Activated naive CD8-positive, alpha-beta T cell treated with anti-CD3 and anti-CD28 coated beads for 36 hours (primary cell): Measurements from ENCODE around the gene MPP3. TPM values are rescaled to one million over a fixed set of nuclear protein-coding genes. Genes with fewer than 3 reads are reported as not detected.

Experiments
- DNase-seq: peaks from one replicate; pipeline ENCODE4 v3.0.0; 2021
- H3K27ac Mint-ChIP-seq: one replicate; pipeline ENCODE4 v1.8.0; 2022; ENCODE audit warnings: mild to moderate bottlenecking, moderate library complexity, mixed read lengths
- H3K27me3 Mint-ChIP-seq: one replicate; pipeline ENCODE4 v1.8.0; 2022; ENCODE audit warnings: mild to moderate bottlenecking, mixed read lengths
- H3K36me3 Mint-ChIP-seq: one replicate; pipeline ENCODE4 v1.8.0; 2021; ENCODE audit warnings: mild to moderate bottlenecking, mixed read lengths
- H3K4me1 Mint-ChIP-seq: one replicate; pipeline ENCODE4 v1.8.0; 2021; ENCODE audit warnings: mixed read lengths
- H3K4me3 Mint-ChIP-seq: one replicate; pipeline ENCODE4 v1.8.0; 2022; ENCODE audit warnings: mild to moderate bottlenecking, moderate library complexity, mixed read lengths
- H3K9me3 Mint-ChIP-seq: one replicate; pipeline ENCODE4 v1.8.0; 2022; ENCODE audit warnings: mixed read lengths
- total RNA-seq, 2 experiments: library from RNA; stranded (reverse); gene quantifications; one replicate each; pipeline ENCODE4 v1.2.3, GENCODE V29; 2021

Gene MPP3
- total RNA-seq, 2 experiments from 2014 or later = 0.80 to 1.1 TPM

DNA sequence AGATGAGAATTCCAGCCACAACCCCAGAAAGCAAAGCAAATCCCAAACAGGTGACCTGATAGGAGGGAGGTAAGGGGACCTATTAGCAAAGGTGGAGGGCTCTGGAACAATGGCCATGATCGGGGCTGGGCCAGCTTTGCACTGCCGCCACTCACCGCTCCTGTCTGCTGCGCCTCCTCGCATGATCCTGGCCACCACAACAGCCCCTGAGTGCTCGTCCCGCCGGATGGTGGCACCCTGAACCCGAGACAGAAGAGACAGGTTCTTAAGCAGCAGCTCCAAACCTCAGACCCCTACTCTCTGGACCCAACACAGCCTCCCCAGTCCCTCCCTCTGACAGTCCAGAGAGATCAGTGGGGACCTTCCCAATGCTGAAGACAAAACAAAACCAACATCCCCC, 5.3 kb downstream of the MPP3 start:
- H3K27me3 Mint-ChIP-seq = peaks cover 19% of the 10 kb centered on the region
- H3K27ac Mint-ChIP-seq = no peak overlapping the region
- no peaks in the 10 kb centered on the region for H3K9me3 Mint-ChIP-seq
- H3K4me1 Mint-ChIP-seq = peaks cover 6% of the 10 kb centered on the region
- no peak for DNase-seq
- no peaks in the 10 kb centered on the region for H3K36me3 Mint-ChIP-seq
- no peak overlapping the region for H3K4me3 Mint-ChIP-seq

GRCh38 chr17:43826206-43826605, 6.7 kb downstream of the MPP3 start:
- Mint-ChIP-seq H3K36me3 (no peaks in the 10 kb centered on the region), H3K27me3 (peaks cover 7% of the 10 kb centered on the region)

GRCh38 chr17:43825567-43825966, 7.4 kb downstream of the MPP3 start:
- Mint-ChIP-seq H3K9me3 (no peaks in the 10 kb centered on the region), H3K36me3 (no peaks in the 10 kb centered on the region), H3K4me1 (peaks cover 2% of the 10 kb centered on the region), H3K27ac (no peak overlapping the region), H3K27me3 (peaks cover under 1% of the 10 kb centered on the region), H3K4me3 (no peak overlapping the region)
- no peak for DNase-seq

More at GRCh38 chr17:43826206-43826605, 6.7 kb downstream of the MPP3 start:
- Mint-ChIP-seq H3K27ac (no peak overlapping the region), H3K4me3 (no peak overlapping the region), H3K4me1 (peaks cover 6% of the 10 kb centered on the region), H3K9me3 (no peaks in the 10 kb centered on the region)
- DNase-seq = no peak

DNA sequence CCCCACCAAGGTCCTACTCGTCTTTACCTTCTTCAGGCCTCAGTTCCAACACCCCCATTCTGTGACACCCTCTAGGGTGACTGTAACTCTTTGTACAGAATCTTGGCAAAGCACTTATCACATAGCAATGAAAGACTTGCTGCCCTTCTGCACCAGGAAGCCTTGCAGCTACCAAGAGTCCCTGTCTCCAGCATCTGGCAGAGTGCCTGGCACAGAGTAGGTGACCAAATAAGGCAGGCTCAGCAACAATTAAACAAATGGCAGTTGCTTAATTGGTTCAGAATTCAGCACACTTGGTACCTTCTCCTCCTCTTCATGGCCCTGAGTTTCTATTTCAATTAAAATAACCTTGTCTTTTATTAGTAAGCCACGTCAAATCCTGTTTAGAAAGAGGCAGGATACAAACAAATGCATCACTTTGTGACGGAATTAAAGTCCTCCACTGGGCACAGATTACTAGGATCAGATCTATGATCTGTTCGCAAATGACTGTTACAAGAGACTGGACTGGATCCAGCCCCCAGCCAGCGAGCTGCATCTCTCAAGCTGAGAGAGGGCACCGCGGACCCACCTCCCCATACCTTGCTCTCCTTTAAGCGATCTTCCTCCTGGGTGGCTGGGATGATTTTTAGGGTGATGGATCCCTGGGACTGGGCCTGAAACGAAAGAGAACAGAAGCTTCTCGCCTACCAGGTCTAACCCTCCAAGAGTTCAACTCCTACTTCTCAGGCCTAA, 9.4 kb downstream of the MPP3 start:
- no peak overlapping the region for H3K4me3 Mint-ChIP-seq
- no peaks in the 10 kb centered on the region for H3K27me3 Mint-ChIP-seq
- no peaks in the 10 kb centered on the region for H3K4me1 Mint-ChIP-seq
- no peaks in the 10 kb centered on the region for H3K36me3 Mint-ChIP-seq
- no peak for DNase-seq
- H3K27ac Mint-ChIP-seq = no peak overlapping the region
- H3K9me3 Mint-ChIP-seq = no peaks in the 10 kb centered on the region

DNA sequence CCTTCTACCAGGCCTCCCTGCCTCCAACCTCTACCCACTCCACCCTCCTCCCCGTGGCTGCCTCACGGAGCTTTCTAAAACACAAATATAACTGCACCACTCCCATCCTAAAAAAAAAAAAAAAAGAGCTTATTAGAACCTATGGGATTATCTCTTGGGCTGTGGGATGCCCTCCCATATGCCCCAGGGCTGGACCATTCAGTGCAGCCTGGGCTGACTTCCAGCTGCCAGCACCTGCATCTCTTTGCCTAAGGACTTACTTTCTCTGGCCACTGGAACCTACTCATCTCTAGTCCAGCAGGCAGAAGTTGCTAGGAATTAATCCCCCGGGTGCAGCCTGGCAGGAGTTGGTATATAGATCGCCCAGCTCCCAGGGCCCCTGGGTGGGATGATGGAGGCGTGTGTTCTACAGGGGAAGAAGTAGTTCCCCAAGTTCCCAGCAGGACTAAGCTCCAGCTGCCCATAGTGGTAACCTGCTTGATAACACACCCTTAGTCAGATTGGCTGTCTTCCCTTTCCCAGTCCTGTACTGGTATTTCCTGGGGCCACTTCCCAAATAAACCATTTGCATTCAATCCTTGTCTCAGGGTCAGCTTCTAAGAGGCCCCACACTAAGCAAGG, 10.3 kb downstream of the MPP3 start:
- DNase-seq = no peak
- H3K27me3 Mint-ChIP-seq = no peaks in the 10 kb centered on the region
- H3K36me3 Mint-ChIP-seq = no peaks in the 10 kb centered on the region

DNA sequence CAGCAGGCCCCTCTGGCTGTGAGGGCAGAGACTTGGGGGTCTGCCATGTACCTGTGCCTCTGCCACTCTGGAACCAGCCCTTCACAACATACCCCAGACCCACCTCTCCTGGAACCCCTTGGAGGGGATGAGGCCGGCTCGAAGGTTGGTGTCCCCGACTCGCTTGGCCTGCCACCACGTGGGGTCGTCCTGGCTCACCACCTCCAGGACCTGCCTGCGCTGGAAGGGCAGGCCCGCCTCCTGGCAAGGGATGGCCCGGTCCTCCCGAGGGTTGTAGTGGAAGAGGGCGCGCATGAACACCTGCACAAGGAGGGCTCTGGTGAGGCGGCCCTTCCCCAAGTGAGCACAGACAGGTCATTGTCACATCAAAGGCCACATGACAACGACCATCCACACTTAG, 12.2 kb downstream of the MPP3 start:
- Mint-ChIP-seq H3K27ac (no peak overlapping the region), H3K9me3 (no peaks in the 10 kb centered on the region), H3K4me3 (no peak overlapping the region), H3K36me3 (no peaks in the 10 kb centered on the region), H3K4me1 (no peaks in the 10 kb centered on the region), H3K27me3 (no peaks in the 10 kb centered on the region)
- DNase-seq = no peak

More for the DNA sequence above, 10.3 kb downstream of the MPP3 start:
- Mint-ChIP-seq H3K9me3 (no peaks in the 10 kb centered on the region), H3K27ac (no peak overlapping the region), H3K4me3 (no peak overlapping the region), H3K4me1 (no peaks in the 10 kb centered on the region)

DNA sequence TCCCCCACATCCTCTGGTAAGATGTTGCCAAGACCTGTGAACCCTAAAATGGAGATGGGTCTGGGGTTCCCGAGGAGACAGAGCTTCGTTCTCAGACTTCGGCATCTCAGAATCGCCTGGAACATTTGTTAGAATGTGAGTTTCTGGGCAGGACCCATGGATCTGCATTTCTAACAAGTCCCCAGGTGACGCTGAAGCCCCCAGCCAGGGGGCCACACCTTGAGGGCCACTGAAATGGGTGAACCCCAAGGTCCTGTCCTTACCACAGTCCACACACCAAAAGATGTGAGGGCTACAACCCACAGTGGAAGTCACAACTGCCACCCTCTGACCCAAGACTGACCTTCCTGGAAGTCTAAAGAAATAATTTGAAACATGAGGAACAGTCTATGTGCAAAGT, 14.0 kb downstream of the MPP3 start:
- Mint-ChIP-seq H3K4me3 (no peak overlapping the region), H3K27ac (no peak overlapping the region), H3K36me3 (no peaks in the 10 kb centered on the region), H3K27me3 (no peaks in the 10 kb centered on the region), H3K9me3 (no peaks in the 10 kb centered on the region), H3K4me1 (no peaks in the 10 kb centered on the region)
- no peak for DNase-seq

- no peak overlapping the region for H3K4me3 Mint-ChIP-seq
- H3K27me3 Mint-ChIP-seq = no peaks in the 10 kb centered on the region
- DNase-seq = no peak
- H3K27ac Mint-ChIP-seq = no peak overlapping the region
- H3K9me3 Mint-ChIP-seq = no peaks in the 10 kb centered on the region
- H3K36me3 Mint-ChIP-seq = no peaks in the 10 kb centered on the region
- H3K4me1 Mint-ChIP-seq = no peaks in the 10 kb centered on the region
These were observed 15.1 kb downstream of the MPP3 start for GRCh38 chr17:43817826-43818225.

DNA sequence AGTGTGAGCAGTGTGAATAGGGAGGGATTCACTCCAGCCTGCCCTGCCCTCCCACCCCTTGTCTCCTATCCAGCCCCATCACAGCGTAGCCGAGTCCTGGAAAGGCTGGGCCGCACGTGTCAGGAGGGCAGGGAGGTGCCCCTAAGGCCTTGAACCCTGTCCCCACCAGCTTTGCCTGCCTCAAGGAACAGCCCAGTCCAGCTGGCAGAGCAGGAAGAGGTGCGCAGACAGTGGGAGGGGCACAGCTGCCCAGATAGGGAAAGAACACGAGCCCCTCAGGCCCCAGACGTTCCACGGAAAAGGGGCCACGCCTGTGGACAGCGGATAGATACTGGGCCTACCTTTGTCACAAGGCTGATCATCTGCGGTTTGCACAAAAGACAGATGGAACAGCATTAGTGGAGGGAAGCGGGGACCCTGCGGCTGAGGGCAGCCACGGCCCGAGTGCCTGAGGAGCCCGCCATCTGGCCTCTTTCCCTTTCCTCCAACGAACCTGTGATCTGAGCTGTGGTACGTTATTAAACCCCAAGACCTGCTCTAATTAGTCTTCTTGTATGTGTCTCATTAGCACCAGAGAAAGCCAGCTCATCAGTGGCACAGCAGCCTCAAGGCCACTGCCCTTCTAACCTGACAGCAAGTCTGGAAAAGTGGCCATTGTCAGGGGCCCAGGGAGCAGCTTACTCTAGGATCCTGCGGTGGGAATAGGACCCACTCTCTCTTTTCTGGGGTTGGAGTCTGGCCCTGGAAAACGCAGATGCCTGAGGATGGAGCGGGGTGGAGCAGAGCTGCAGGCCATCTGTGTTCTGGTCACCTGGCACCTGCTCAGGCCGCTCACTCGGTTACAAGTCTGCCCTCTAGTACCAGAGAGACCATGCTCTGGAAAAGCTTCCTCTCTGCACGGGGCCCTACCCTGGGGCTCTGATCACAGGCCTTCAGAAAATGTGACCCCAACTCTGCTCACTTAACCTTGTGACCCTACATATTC, 16.3 kb downstream of the MPP3 start:
- DNase-seq = no peak
- Mint-ChIP-seq H3K4me3 (no peak overlapping the region), H3K4me1 (no peaks in the 10 kb centered on the region), H3K27me3 (peaks cover 1% of the 10 kb centered on the region), H3K36me3 (no peaks in the 10 kb centered on the region), H3K9me3 (no peaks in the 10 kb centered on the region), H3K27ac (no peak overlapping the region)

DNA sequence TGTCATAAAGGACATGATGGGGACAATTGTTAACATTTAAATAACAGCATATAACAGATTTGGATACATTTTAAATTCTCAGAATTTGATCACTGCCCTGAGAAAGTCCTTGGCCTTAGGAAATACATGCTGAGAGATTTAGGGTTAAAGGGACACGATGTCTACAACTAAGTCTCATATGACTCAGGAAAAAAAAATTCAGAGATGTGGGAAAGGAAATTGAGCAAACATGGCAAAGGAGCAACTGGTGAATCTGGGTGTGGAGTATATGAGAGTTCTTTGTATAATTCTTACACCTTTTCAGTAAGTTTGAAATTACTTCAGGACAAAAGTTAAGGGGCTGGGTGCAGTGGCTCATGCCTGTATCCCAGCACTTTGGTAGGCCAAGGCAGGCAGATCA, 18.2 kb downstream of the MPP3 start:
- H3K36me3 Mint-ChIP-seq = no peaks in the 10 kb centered on the region
- H3K4me3 Mint-ChIP-seq = no peak overlapping the region
- no peaks in the 10 kb centered on the region for H3K9me3 Mint-ChIP-seq
- H3K27ac Mint-ChIP-seq = no peak overlapping the region
- peaks cover 9% of the 10 kb centered on the region for H3K27me3 Mint-ChIP-seq
- no peaks in the 10 kb centered on the region for H3K4me1 Mint-ChIP-seq
- no peak for DNase-seq

DNA sequence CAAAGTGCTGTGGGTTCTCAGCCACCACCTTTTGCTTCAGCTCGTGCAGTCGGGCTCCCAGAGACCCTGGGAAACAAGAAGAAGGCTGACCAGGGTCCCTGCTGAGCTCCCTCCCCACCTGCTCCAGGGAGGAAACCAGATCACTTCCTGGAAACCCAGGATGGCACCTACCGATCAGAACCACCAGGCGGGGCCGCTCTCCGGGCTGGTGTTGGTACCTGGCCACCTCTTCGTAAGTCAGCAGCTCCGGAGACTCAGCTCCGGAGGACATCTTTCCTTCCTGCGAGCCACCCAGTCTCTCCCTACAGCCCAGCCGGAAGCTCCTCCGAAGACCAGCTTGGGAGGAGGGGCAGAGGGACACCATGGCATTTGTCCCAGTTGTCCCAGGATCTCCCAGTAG, 18.9 kb downstream of the MPP3 start:
- H3K36me3 Mint-ChIP-seq = no peaks in the 10 kb centered on the region
- DNase-seq = no peak
- H3K27ac Mint-ChIP-seq = no peak overlapping the region
- H3K4me1 Mint-ChIP-seq = no peaks in the 10 kb centered on the region
- no peaks in the 10 kb centered on the region for H3K9me3 Mint-ChIP-seq
- H3K4me3 Mint-ChIP-seq = no peak overlapping the region
- peaks cover 14% of the 10 kb centered on the region for H3K27me3 Mint-ChIP-seq

DNA sequence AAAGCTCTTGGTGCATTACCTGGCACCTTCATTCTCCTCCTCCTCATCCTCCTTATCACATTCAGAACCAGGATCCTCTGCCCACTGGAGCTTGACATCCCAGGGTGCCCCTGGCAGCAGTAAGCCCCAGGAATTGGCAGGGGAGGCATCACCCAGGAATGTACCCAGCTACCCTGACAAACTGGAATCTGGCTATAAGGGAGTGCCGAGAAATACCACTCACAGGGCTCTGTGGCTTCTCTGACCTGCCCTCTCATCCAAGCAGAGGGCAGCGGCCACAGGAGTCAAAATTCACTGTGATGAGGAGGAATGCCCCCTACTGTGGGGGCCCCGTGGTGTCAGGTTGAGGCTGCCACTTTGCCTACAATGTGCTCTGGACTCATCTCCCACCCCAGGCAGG, 19.6 kb downstream of the MPP3 start:
- H3K9me3 Mint-ChIP-seq = no peaks in the 10 kb centered on the region
- no peak for DNase-seq
- no peak overlapping the region for H3K4me3 Mint-ChIP-seq
- H3K27ac Mint-ChIP-seq = no peak overlapping the region
- no peaks in the 10 kb centered on the region for H3K4me1 Mint-ChIP-seq
- H3K27me3 Mint-ChIP-seq = peaks cover 14% of the 10 kb centered on the region
- no peaks in the 10 kb centered on the region for H3K36me3 Mint-ChIP-seq

DNA sequence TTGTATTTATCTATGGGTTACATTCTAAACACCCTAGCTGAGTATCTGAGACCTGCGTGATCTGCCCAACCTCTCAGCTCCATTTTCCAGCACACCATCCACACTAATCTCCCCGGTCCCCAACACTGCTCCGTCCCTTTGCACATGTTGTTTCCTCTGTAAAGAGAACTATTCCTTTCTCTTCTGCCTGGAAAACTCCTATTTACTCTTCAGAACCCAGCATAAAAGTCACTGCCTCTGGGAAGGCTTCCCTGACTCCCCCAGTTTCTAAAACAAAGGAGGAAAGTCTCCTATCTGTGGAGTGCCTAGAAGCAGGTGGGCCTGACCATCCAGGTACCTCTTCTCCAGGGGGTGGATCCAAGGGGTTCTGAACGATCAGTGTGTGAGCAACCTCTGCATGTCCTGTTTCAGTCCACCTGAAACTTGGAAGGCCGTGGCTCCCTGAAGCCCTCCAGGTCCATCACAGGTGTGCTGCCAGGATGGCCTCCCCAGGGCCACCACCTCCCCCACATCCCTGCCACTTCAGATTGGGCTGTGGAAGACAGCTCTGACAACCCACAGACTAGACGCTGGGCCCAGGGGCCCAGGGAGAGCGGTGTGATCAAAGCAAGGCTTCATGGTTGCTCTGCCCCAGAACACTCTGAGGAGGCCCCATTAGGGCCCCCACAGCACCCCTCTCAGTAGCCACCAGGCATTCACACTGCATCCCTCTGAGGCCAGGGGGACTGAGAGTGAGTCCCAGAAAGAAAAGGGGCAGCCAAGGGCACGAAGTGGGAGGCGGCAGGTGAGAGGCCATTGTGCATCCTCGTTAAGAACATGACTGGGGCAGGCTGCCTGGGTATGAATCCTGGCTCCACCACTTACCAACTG, 20.3 kb downstream of the MPP3 start:
- Mint-ChIP-seq H3K27me3 (peaks cover 14% of the 10 kb centered on the region), H3K9me3 (no peaks in the 10 kb centered on the region), H3K4me1 (no peaks in the 10 kb centered on the region), H3K4me3 (no peak overlapping the region), H3K27ac (no peak overlapping the region), H3K36me3 (no peaks in the 10 kb centered on the region)
- DNase-seq = no peak

GRCh38 chr17:43810823-43811222, 22.1 kb downstream of the MPP3 start:
- Mint-ChIP-seq H3K9me3 (no peaks in the 10 kb centered on the region), H3K27ac (no peak overlapping the region), H3K27me3 (peaks cover 14% of the 10 kb centered on the region), H3K4me3 (no peak overlapping the region), H3K36me3 (no peaks in the 10 kb centered on the region), H3K4me1 (no peaks in the 10 kb centered on the region)
- DNase-seq = no peak
